HL-60 (cell line): ENCODE data around the gene DEGS1.

Source experiments
- DNase-seq, 2 experiments: peaks; one replicate each; pipeline ENCODE4 v3.0.0-alpha.2; 2010 to 2020; ENCODE audit warnings: low read depth in 1 of 2, low spot score in 1 of 2
- H3K27ac ChIP-seq: fragments of 250-450 bp; sonication (Bioruptor Pico); replicated peaks from 2 replicates; pipeline ENCODE4 v1.5.1; 2020; ENCODE audit warnings: mild to moderate bottlenecking, moderate library complexity
- H3K27me3 ChIP-seq: fragments of 250-450 bp; sonication (Bioruptor Pico); 2 replicates; pipeline ENCODE4 v1.5.1; 2021; ENCODE audit warnings: mild to moderate bottlenecking, moderate library complexity; ENCODE audit not compliant: insufficient read depth, poor library complexity, severe bottlenecking
- H3K4me3 ChIP-seq: replicated peaks from 2 replicates; pipeline ENCODE4 v1.5.1; 2011; ENCODE audit warnings: mild to moderate bottlenecking, control low read depth, low read length; ENCODE audit not compliant: insufficient read depth
- CTCF ChIP-seq: IDR thresholded peaks from one replicate; pipeline ENCODE4 v1.5.1; 2011; ENCODE audit warnings: low read length, control low read depth, inconsistent platforms; ENCODE audit not compliant: insufficient read depth
- GABPA ChIP-seq: IDR thresholded peaks from 2 replicates; pipeline ENCODE4 v1.6.1; 2012; ENCODE audit warnings: low read depth
- POLR2AphosphoS5 ChIP-seq: IDR thresholded peaks from 2 replicates; pipeline ENCODE4 v1.6.1; 2012; ENCODE audit warnings: low read depth
- REST ChIP-seq: IDR thresholded peaks from 2 replicates; pipeline ENCODE4 v1.6.1; 2012; ENCODE audit warnings: low read depth; ENCODE audit not compliant: insufficient replicate concordance
- SPI1 ChIP-seq: IDR thresholded peaks from 2 replicates; pipeline ENCODE4 v1.6.1; 2012; ENCODE audit warnings: low read depth, mild to moderate bottlenecking, borderline replicate concordance

The DEGS1 gene

GRCh38 chr1:224189561-224189960 is 6.5 kb downstream of the DEGS1 start:
- TF ChIP-seq POLR2AphosphoS5 (no peak), CTCF (no peak), GABPA (no peak), SPI1 (no peak), REST (no peak)
- no peak overlapping the region for H3K4me3 ChIP-seq
- no peak overlapping the region for H3K27ac ChIP-seq
- no peak for DNase-seq
- no peaks in the 10 kb centered on the region for H3K27me3 ChIP-seq

DNA sequence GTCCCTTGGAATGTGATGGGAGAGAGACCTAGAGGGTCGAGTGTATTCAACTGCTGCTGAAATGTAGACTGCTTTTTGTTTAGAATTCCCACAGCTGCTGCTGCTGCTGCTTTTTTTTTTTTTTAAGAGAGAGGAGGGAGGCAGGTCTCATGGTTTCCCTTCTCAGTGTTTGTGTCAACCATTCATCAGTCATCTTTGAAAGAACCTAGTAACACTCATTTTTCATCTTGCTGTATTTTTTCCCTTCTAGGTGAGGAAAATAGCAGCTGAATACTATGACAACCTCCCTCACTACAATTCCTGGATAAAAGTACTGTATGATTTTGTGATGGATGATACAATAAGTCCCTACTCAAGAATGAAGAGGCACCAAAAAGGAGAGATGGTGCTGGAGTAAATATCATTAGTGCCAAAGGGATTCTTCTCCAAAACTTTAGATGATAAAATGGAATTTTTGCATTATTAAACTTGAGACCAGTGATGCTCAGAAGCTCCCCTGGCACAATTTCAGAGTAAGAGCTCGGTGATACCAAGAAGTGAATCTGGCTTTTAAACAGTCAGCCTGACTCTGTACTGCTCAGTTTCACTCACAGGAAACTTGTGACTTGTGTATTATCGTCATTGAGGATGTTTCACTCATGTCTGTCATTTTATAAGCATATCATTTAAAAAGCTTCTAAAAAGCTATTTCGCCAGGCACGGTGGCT is 9.2 kb downstream of the DEGS1 start:
- DNase-seq: no peak
- Histone ChIP-seq H3K27ac (no peak overlapping the region), H3K4me3 (no peak overlapping the region), H3K27me3 (no peaks in the 10 kb centered on the region)
- no peak for TF ChIP-seq GABPA
- no peak for TF ChIP-seq POLR2AphosphoS5
- TF ChIP-seq SPI1: no peak
- no peak for TF ChIP-seq CTCF
- no peak for TF ChIP-seq REST

DNA sequence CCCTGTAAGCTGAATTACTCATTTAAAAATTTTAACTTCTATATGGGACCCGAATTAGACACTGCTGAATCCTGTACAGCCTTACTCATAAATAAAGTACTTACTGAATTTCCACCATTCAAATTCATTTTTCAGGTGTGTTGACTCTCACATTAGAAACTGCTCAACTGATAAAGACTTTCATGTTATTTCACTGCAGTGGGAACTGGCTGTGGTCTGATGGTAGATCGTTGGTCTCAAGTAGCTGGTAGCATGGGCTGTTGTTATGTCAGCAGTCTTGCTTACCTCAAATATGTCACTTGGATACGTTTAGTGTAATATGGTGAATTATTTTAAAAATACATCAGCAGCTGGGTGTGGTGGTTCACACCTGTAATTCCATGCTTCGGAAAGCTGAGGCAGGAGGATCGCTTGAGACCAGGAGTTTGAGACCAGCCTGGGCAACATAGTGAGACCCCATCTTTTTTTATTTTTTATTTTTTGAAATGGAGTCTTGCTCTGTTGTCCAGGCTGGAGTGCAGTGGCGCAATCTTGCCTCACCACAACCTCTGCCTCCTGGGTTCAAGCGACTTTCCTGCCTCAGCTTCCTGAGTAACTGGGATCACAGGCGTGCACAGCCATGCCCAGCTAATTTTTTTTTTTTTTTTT is 10.4 kb downstream of the DEGS1 start:
- TF ChIP-seq REST (no peak), SPI1 (no peak), CTCF (no peak), POLR2AphosphoS5 (no peak), GABPA (no peak)
- DNase-seq: no peak
- Histone ChIP-seq H3K27ac (no peak overlapping the region), H3K27me3 (no peaks in the 10 kb centered on the region), H3K4me3 (no peak overlapping the region)
